Activated T-cell treated with anti-CD3 and anti-CD28 coated beads for 1 hour (primary cell): ENCODE results near the gene JMJD6.
"Not testable (repeated sequence)": the region's sequence is repeated elsewhere in the genome, so short reads cannot be mapped to it uniquely, and the experiment has no call there.

ENCODE experiments used
- DNase-seq: peaks from one replicate; pipeline ENCODE4 v3.0.0-alpha.2; 2020; ENCODE audit warnings: low read depth

JMJD6 gene

GRCh38 chr17:76736349-76737081, 10.1 kb upstream of the JMJD6 start:
- peak; percentile 52 for DNase-seq

- no peak for DNase-seq
These were observed 9.4 kb upstream of the JMJD6 start for GRCh38 chr17:76735586-76736348.

GRCh38 chr17:76735006-76735405, 8.6 kb upstream of the JMJD6 start:
- no peak for DNase-seq

GRCh38 chr17:76734080-76734840, 7.9 kb upstream of the JMJD6 start:
- no peak for DNase-seq

GRCh38 chr17:76733618-76733957, 7.2 kb upstream of the JMJD6 start:
- DNase-seq: no peak

- no peak for DNase-seq
These were observed 6.6 kb upstream of the JMJD6 start for GRCh38 chr17:76732734-76733617.

GRCh38 chr17:76731800-76732733, 5.7 kb upstream of the JMJD6 start:
- not testable (repeated sequence) for DNase-seq

- DNase-seq: no peak
These were observed 1.5 kb upstream of the JMJD6 start for GRCh38 chr17:76727745-76728456.

GRCh38 chr17:76726776-76727718, 641 bp upstream of the JMJD6 start, which contains the start of gene METTL23:
Gene METTL23, plus strand, starts transcription at chr17:76726839. Its CDS starts 2,872 bp downstream, at chr17:76729711.
- DNase-seq: peak; percentile 64

GRCh38 chr17:76725580-76726230, 701 bp downstream of the JMJD6 start:
- peak; percentile 61 for DNase-seq

- no peak for DNase-seq
These were observed 2.6 kb downstream of the JMJD6 start for GRCh38 chr17:76723812-76724211.

GRCh38 chr17:76722977-76723376, 3.4 kb downstream of the JMJD6 start:
- DNase-seq: not testable (repeated sequence)

- DNase-seq: no peak
These were observed 4.1 kb downstream of the JMJD6 start for GRCh38 chr17:76722279-76722678.

GRCh38 chr17:76721463-76721862, 4.9 kb downstream of the JMJD6 start:
- no peak for DNase-seq

GRCh38 chr17:76720941-76721340, 5.5 kb downstream of the JMJD6 start:
- no peak for DNase-seq

- DNase-seq: no peak
These were observed 6.2 kb downstream of the JMJD6 start for GRCh38 chr17:76720211-76720610.

GRCh38 chr17:76718516-76718915, 7.9 kb downstream of the JMJD6 start:
- DNase-seq: no peak

- no peak for DNase-seq
These were observed 9.6 kb downstream of the JMJD6 start for GRCh38 chr17:76716839-76717215.
